Thyroid gland (tissue), 4 donors: ENCODE data around the gene PHACTR1.

Experiments used
- POLR2A ChIP-seq, 2 donors: fragments of 450-650 bp; IDR thresholded peaks; one replicate each; pipeline ENCODE4 v1.6.1; 2017; ENCODE audit warnings: antibody characterized with exemption in 2 of 2, mild to moderate bottlenecking in 2 of 2, moderate library complexity in 1 of 2
- TF ChIP-seq, protein P1 (sequence below), 6 experiments: fragments of 200-600 bp in 3 of 6; fragments of 450-650 bp in 3 of 6; sonication (generic) in 3 of 6; IDR thresholded peaks; one replicate each; pipeline ENCODE4 v1.5.1; 2016 to 2019; ENCODE audit warnings: antibody characterized with exemption in 6 of 6, mild to moderate bottlenecking in 2 of 6, inconsistent platforms in 1 of 6, moderate library complexity in 1 of 6

DNA sequence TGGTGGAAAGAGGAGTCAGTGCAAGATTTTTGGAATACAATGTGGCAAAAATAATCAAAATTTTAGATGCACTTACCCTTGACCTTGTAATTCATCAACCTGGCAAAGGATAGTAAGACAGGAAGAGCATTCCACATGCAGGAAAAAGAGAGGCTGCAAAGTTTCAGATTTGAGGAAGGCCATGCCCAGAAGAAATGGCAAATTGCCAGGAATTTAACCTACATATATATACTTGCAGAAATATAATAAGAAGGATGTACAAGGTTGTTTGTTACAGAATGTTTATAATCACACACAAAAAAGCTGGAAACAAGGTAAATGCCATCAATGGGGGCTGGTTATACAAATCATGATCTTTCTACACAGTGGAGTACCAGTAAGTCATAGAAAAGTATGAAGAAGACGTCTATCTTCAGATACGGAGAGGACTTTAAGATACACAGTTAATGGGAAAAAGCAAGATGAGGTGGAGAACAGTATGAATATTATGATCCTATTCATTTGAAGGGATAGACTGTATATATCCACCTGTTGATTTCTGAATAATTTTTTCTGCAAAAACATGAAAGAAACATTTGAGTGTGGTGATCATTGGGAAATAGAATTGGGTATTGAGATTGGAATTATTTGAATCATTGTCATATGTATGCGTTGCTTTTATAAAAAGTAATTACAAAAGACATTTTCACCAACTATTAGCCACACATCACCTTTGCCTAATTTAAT lies 358.0 kb downstream of the PHACTR1 start:
- TF ChIP-seq, protein P1, sequence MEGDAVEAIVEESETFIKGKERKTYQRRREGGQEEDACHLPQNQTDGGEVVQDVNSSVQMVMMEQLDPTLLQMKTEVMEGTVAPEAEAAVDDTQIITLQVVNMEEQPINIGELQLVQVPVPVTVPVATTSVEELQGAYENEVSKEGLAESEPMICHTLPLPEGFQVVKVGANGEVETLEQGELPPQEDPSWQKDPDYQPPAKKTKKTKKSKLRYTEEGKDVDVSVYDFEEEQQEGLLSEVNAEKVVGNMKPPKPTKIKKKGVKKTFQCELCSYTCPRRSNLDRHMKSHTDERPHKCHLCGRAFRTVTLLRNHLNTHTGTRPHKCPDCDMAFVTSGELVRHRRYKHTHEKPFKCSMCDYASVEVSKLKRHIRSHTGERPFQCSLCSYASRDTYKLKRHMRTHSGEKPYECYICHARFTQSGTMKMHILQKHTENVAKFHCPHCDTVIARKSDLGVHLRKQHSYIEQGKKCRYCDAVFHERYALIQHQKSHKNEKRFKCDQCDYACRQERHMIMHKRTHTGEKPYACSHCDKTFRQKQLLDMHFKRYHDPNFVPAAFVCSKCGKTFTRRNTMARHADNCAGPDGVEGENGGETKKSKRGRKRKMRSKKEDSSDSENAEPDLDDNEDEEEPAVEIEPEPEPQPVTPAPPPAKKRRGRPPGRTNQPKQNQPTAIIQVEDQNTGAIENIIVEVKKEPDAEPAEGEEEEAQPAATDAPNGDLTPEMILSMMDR (IDR thresholded peaks at IDR 0.05) = no peak
- TF ChIP-seq POLR2A (IDR thresholded peaks at IDR 0.05) = no peak
